Calu3 (cell line): Measurements from ENCODE around the gene NLGN1. TPM values are rescaled to one million over a fixed set of nuclear protein-coding genes. Genes with fewer than 3 reads are reported as not detected.

ENCODE experiments used
- BruUV-seq: library from RNA; stranded (reverse); fragments of 400-500 nt; replicated peaks from 2 replicates; lab custom pipeline; 2021; lab: Mats Ljungman, UMichigan
- CTCF ChIA-PET: fragments of 300-600 bp; sonication (Branson Sonifier 250); formaldehyde crosslinking; loops from one replicate; lab custom pipeline; 2022; ENCODE audit warnings: antibody characterized with exemption; lab: Charles Lee
- DNase-seq: peaks from one replicate; pipeline ENCODE4 v3.0.0; 2022
- H3K27ac Mint-ChIP-seq: one replicate; pipeline ENCODE4 v1.8.0; 2022; ENCODE audit warnings: mixed read lengths; ENCODE audit not compliant: unreplicated experiment
- H3K27me3 Mint-ChIP-seq: one replicate; pipeline ENCODE4 v1.8.0; 2022; ENCODE audit warnings: mixed read lengths; ENCODE audit not compliant: unreplicated experiment
- H3K36me3 Mint-ChIP-seq: one replicate; pipeline ENCODE4 v1.8.0; 2022; ENCODE audit warnings: mild to moderate bottlenecking, moderate library complexity, mixed read lengths; ENCODE audit not compliant: insufficient read depth, unreplicated experiment
- H3K4me1 Mint-ChIP-seq: one replicate; pipeline ENCODE4 v1.8.0; 2022; ENCODE audit warnings: mild to moderate bottlenecking, low read depth, mixed read lengths; ENCODE audit not compliant: unreplicated experiment
- H3K4me3 Mint-ChIP-seq: one replicate; pipeline ENCODE4 v1.8.0; 2022; ENCODE audit warnings: mild to moderate bottlenecking, low read depth, moderate library complexity, mixed read lengths; ENCODE audit not compliant: unreplicated experiment
- H3K9me3 Mint-ChIP-seq: one replicate; pipeline ENCODE4 v1.8.0; 2022; ENCODE audit warnings: low read depth, mixed read lengths; ENCODE audit not compliant: unreplicated experiment
- CTCF ChIP-seq: fragments of 200-600 bp; IDR thresholded peaks from one replicate; pipeline ENCODE4 v1.8.0; 2022; ENCODE audit warnings: antibody characterized with exemption; ENCODE audit not compliant: unreplicated experiment
- intact Hi-C: fragments of 100-400 bp; cut with micrococcal nuclease; formaldehyde crosslinking; loops from one replicate; pipeline ENCODE4 v1.10.0; 2022; ENCODE audit not compliant: unreplicated experiment
- total RNA-seq: library from RNA; stranded (reverse); gene quantifications from 2 replicates; pipeline ENCODE4 v1.2.3, GENCODE V29; 2022

The NLGN1 gene
- total RNA-seq, 1 experiment from 2014 or later: 2.6 TPM

- intact Hi-C loops: no loop called here
- H3K4me1 Mint-ChIP-seq: no peaks in the 10 kb centered on the region
- H3K9me3 Mint-ChIP-seq: no peaks in the 10 kb centered on the region
- H3K36me3 Mint-ChIP-seq: no peaks in the 10 kb centered on the region
- TF ChIP-seq CTCF: no peak
- H3K27ac Mint-ChIP-seq: no peak overlapping the region
- BruUV-seq: no TSS peak
- H3K27me3 Mint-ChIP-seq: no peaks in the 10 kb centered on the region
- H3K4me3 Mint-ChIP-seq: no peak overlapping the region
- CTCF ChIA-PET: no interaction called here
- no peak for DNase-seq
Observed at GRCh38 chr3:173773800-173774199, 376.3 kb downstream of the NLGN1 start.

GRCh38 chr3:173774294-173774693 lies 376.8 kb downstream of the NLGN1 start:
- CTCF ChIA-PET: no interaction called here
- Mint-ChIP-seq H3K4me3 (no peak overlapping the region), H3K4me1 (no peaks in the 10 kb centered on the region), H3K27ac (no peak overlapping the region), H3K36me3 (no peaks in the 10 kb centered on the region), H3K27me3 (no peaks in the 10 kb centered on the region), H3K9me3 (no peaks in the 10 kb centered on the region)
- no TSS peak for BruUV-seq
- no peak for DNase-seq
- intact Hi-C loops: no loop called here
- TF ChIP-seq CTCF: no peak

GRCh38 chr3:173778251-173778650 lies 380.7 kb downstream of the NLGN1 start:
- Mint-ChIP-seq H3K4me1 (no peaks in the 10 kb centered on the region), H3K36me3 (no peaks in the 10 kb centered on the region), H3K27ac (no peak overlapping the region), H3K9me3 (no peaks in the 10 kb centered on the region), H3K27me3 (no peaks in the 10 kb centered on the region), H3K4me3 (no peak overlapping the region)
- no TSS peak for BruUV-seq
- no peak for TF ChIP-seq CTCF
- DNase-seq: no peak
- intact Hi-C loops: no loop called here
- CTCF ChIA-PET: no interaction called here

- no peak for TF ChIP-seq CTCF
- H3K4me1 Mint-ChIP-seq: no peaks in the 10 kb centered on the region
- CTCF ChIA-PET: no interaction called here
- no peak overlapping the region for H3K4me3 Mint-ChIP-seq
- no TSS peak for BruUV-seq
- no peak overlapping the region for H3K27ac Mint-ChIP-seq
- no peaks in the 10 kb centered on the region for H3K27me3 Mint-ChIP-seq
- H3K9me3 Mint-ChIP-seq: no peaks in the 10 kb centered on the region
- intact Hi-C loops: no loop called here
- no peaks in the 10 kb centered on the region for H3K36me3 Mint-ChIP-seq
- no peak for DNase-seq
Observed at GRCh38 chr3:173780067-173780466, 382.5 kb downstream of the NLGN1 start.
